ENCODE data around the gene CNTRL.

- TF ChIP-seq CTCF (IDR thresholded peaks at IDR 0.05; ENCODE audit: low read depth, low read length), result no peak
- no peak for TF ChIP-seq POLR2A (IDR thresholded peaks at IDR 0.05; ENCODE audit: extremely low read depth, insufficient read length)
- no peak for TF ChIP-seq MYC (IDR thresholded peaks at IDR 0.05; ENCODE audit: low read depth, low read length)
- no peak for TF ChIP-seq MAX (IDR thresholded peaks at IDR 0.05; ENCODE audit: low read depth, low read length)
Observed at GRCh38 chr9:121125590-121125989, 50.8 kb downstream of the CNTRL start.

Measured in NB4 (cell line).